NCI-H2081 (cell line): ENCODE data around the gene FOXD4L3.
"Not testable (repeated sequence)": the region's sequence is repeated elsewhere in the genome, so short reads cannot be mapped to it uniquely, and the experiment has no call there.

ENCODE experiments used
- DNase-seq, 2 experiments: peaks; one replicate each; lab custom pipeline; 2025; lab: John Stamatoyannopoulos, UW

Gene FOXD4L3

GRCh38 chr9:68351689-68352088 is 49.0 kb downstream of the FOXD4L3 start:
- DNase-seq = not testable (repeated sequence)
